ENCODE measurements around the gene WFDC9.

- TF ChIP-seq CTCF (IDR thresholded peaks at IDR 0.05), result no peak
- no peak for TF ChIP-seq EZH2phosphoT487 (IDR thresholded peaks at IDR 0.05)
These were observed 15.8 kb upstream of the WFDC9 start for GRCh38 chr20:45646875-45647274.
